Mucosa of rectum (tissue), 2 donors: ENCODE results near the gene ATRIP.

ENCODE experiments used
- H3K27ac ChIP-seq, 2 donors: one replicate each; pipeline ENCODE4 v1.7.0; 2013; ENCODE audit warnings: inconsistent platforms in 2 of 2, low read depth in 2 of 2, low read length in 2 of 2
- H3K27me3 ChIP-seq, 2 donors: one replicate each; pipeline ENCODE4 v1.7.0; 2013; ENCODE audit warnings: low read length in 2 of 2; ENCODE audit not compliant: control insufficient read depth in 2 of 2, insufficient read depth in 2 of 2
- H3K36me3 ChIP-seq, 2 donors: one replicate each; pipeline ENCODE4 v1.7.0; 2013; ENCODE audit warnings: low read length in 2 of 2; ENCODE audit not compliant: control insufficient read depth in 2 of 2, insufficient read depth in 2 of 2
- H3K4me1 ChIP-seq, 2 donors: one replicate each; pipeline ENCODE4 v1.7.0; 2013; ENCODE audit warnings: low read length in 2 of 2, mild to moderate bottlenecking in 1 of 2; ENCODE audit not compliant: control insufficient read depth in 2 of 2, insufficient read depth in 2 of 2
- H3K4me3 ChIP-seq, 2 donors: one replicate each; pipeline ENCODE4 v1.7.0; 2013; ENCODE audit warnings: low read length in 2 of 2
- H3K9ac ChIP-seq, 2 donors: one replicate each; pipeline ENCODE4 v1.7.0; 2013; ENCODE audit warnings: low read length in 2 of 2, low read depth in 1 of 2, mild to moderate bottlenecking in 1 of 2
- H3K9me3 ChIP-seq, 2 donors: one replicate each; pipeline ENCODE4 v1.7.0; 2013; ENCODE audit warnings: low read length in 2 of 2; ENCODE audit not compliant: control insufficient read depth in 2 of 2
- donor health status: healthy.
- donor health status: Normal muscosa, but diverticular disease.

ATRIP gene

DNA sequence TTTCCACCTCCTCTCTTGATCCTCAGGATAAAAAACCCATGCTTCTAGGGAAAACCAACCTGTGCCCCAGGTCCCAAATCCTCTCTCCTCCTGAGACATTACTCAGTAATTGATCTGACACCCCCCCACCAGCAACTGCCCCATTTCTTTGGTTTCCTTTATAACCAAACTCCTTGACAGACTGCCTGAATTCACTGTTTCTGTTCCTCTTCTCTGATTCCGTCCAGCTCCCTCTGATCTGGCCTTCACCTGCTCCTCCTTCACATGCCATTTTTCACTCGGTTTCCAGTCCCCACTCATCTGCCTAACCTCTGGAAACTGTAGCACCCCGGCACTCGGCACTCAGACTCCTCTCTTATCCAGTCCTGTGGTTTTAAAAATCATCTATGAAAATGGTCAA, 8.7 kb upstream of the ATRIP start:
- H3K36me3 ChIP-seq = peaks cover 2 to 9% of the 10 kb centered on the region in 2 donors
- H3K9me3 ChIP-seq = no peaks in the 10 kb centered on the region
- H3K9ac ChIP-seq = no peak overlapping the region
- H3K27ac ChIP-seq = no peak overlapping the region
- no peaks in the 10 kb centered on the region for H3K27me3 ChIP-seq
- peaks cover 37 to 41% of the 10 kb centered on the region in 2 donors for H3K4me1 ChIP-seq
- no peak overlapping the region for H3K4me3 ChIP-seq

DNA sequence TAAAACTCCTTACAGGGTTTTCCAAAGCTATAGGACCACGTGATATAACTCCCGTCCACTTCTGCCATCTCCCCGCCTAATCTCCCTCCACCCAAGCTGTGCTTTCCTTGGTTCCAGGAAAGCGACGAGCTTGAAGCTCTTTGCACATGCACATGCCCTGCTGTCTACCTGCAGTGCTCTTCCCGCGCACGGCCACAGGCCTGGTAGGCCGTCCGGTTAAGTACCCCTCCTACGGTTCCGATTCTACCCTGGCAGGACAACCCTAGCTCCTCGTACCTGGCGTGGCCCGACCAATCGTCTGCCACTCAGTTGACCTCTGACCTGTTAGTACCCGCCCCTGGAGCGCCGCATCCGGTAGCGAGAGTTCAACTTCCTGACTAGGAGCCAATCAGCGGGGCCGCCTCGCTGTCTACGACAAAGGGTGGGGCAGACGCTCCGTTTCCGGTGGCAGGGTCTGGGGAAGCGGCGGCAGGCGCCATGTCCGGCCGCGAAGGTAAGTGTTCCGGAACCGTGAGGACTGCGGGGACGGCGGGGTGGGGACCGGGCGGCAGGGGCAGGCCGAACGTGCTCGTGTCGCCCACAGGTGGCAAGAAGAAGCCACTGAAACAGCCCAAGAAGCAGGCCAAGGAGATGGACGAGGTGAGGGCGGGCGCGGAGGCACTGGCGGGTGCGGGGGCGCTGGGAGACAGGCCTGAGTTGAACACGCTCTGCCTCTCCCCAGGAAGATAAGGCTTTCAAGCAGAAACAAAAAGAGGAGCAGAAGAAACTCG, 6.5 kb upstream of the ATRIP start, which contains the start of the genes CCDC51 and TMA7:
CCDC51 (minus strand) TSS at position 300 of the 770 bp plus-strand sequence. CDS start 4,991 bp downstream, outside the sequence.
TMA7 (plus strand) TSS at position 438 of the 770 bp plus-strand sequence; CDS start at position 478, 40 bp downstream.
- Histone ChIP-seq H3K9me3 (no peaks in the 10 kb centered on the region), H3K27me3 (no peaks in the 10 kb centered on the region), H3K4me3 (peak within 1 kb of the TSS; percentile 80 to 98), H3K4me1 (peaks cover 17 to 20% of the 10 kb centered on the region in 2 donors), H3K27ac (peak within 1 kb of the TSS; percentile 94 to 96), H3K36me3 (peaks cover 5 to 19% of the 10 kb centered on the region in 2 donors), H3K9ac (peak within 1 kb of the TSS; percentile 88 to 92)

DNA sequence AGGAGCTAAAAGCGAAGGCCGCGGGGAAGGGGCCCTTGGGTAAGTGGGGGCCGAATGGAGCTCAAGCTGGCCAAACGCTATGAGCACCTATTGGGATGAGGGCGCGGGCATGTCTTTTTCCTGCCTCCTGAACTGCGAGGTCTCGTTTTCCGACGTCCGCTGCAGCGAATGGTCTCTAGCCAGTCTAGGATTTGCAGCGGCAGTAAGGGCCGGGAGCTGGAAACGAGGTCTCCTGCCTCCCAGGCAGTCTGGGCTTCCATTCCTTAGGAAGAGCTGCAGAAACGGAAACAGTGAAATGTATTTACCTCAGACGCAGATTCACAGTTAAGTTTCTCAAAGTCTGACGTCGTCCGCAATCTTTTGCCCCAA, 6.0 kb upstream of the ATRIP start:
- Histone ChIP-seq H3K4me3 (peak overlapping the region; percentile 80 to 98), H3K27ac (peak overlapping the region; percentile 94 to 96), H3K36me3 (peaks cover 5 to 19% of the 10 kb centered on the region in 2 donors), H3K9ac (peak overlapping the region; percentile 88 to 92), H3K9me3 (no peaks in the 10 kb centered on the region), H3K27me3 (no peaks in the 10 kb centered on the region), H3K4me1 (peaks cover 13 to 16% of the 10 kb centered on the region in 2 donors)

- Histone ChIP-seq H3K27me3 (no peaks in the 10 kb centered on the region), H3K4me3 (no peak overlapping the region), H3K9ac (no peak overlapping the region), H3K4me1 (peaks cover 19 to 21% of the 10 kb centered on the region in 2 donors), H3K9me3 (no peaks in the 10 kb centered on the region), H3K36me3 (peaks cover 5 to 19% of the 10 kb centered on the region in 2 donors), H3K27ac (no peak overlapping the region)
Observed at GRCh38 chr3:48441940-48442339, 4.6 kb upstream of the ATRIP start.

DNA sequence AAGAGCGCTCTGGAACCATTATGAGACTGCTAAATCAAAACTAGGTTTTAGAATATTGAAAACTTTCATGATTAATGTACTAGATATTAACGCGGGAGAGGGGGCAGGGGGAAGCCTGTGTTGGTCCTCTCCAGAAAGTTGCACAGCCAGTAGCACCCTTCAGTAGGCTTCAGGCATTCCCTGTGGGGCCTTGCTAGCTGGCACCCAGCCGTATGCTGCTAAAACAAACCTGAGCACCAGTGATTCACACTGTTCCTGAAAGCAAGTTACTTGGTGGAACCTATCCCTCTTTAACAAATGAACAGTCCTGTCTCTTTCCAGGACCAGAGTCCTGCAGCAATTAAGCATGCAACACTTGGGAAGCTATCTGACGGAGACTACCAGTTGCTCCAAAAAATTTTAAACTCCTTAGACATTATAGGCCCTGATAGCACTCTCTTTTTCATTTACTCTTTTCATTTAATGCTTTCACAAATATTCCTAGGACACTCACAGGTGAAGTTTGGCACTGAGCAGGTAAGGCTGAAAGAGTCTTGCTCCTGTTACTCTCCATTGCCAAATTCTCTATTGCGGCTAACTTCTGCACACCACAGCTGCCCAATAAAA, 1.2 kb upstream of the ATRIP start:
- H3K9ac ChIP-seq = no peak overlapping the region
- peaks cover 5 to 19% of the 10 kb centered on the region in 2 donors for H3K36me3 ChIP-seq
- peak overlapping the region in 1 of 2 donors; percentile 91 for H3K27ac ChIP-seq
- no peaks in the 10 kb centered on the region for H3K27me3 ChIP-seq
- no peaks in the 10 kb centered on the region for H3K9me3 ChIP-seq
- H3K4me3 ChIP-seq = peak overlapping the region in 1 of 2 donors; percentile 96
- peaks cover 23% of the 10 kb centered on the region in 2 donors for H3K4me1 ChIP-seq

DNA sequence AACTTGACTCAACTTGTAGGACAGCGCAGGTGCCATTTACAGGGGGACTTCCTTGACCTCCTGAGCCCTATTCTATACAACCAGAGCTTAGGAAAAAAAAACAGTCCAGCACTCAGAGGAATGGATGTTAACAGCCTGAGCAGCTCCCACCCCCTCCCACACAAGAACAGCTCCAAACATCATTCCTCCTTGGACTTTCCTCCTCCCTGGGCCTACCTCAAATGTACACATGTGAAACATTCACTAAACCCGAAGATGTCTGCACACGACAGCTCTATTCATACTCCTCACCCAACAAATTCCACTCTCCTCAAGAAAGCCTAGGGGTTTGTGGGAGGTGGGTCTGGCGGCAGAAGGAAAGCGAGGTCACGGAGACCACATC, 503 bp upstream of the ATRIP start:
- Histone ChIP-seq H3K4me1 (peaks cover 23% of the 10 kb centered on the region in 2 donors), H3K9me3 (no peaks in the 10 kb centered on the region), H3K9ac (peak overlapping the region; percentile 89 to 95), H3K27ac (peak overlapping the region; percentile 85 to 91), H3K27me3 (no peaks in the 10 kb centered on the region), H3K4me3 (peak overlapping the region; percentile 87 to 96), H3K36me3 (peaks cover 5 to 19% of the 10 kb centered on the region in 2 donors)

GRCh38 chr3:48451270-48451669, 4.7 kb downstream of the ATRIP start:
- Histone ChIP-seq H3K27me3 (no peaks in the 10 kb centered on the region), H3K4me3 (no peak overlapping the region), H3K9me3 (no peaks in the 10 kb centered on the region), H3K36me3 (peaks cover 8 to 12% of the 10 kb centered on the region in 2 donors), H3K9ac (no peak overlapping the region), H3K27ac (no peak overlapping the region), H3K4me1 (peaks cover 8 to 10% of the 10 kb centered on the region in 2 donors)

GRCh38 chr3:48456456-48456855, 9.9 kb downstream of the ATRIP start:
- Histone ChIP-seq H3K27me3 (no peaks in the 10 kb centered on the region), H3K9me3 (no peaks in the 10 kb centered on the region), H3K36me3 (peaks cover 35 to 48% of the 10 kb centered on the region in 2 donors), H3K4me1 (no peaks in the 10 kb centered on the region), H3K9ac (no peak overlapping the region), H3K27ac (no peak overlapping the region), H3K4me3 (no peak overlapping the region)

DNA sequence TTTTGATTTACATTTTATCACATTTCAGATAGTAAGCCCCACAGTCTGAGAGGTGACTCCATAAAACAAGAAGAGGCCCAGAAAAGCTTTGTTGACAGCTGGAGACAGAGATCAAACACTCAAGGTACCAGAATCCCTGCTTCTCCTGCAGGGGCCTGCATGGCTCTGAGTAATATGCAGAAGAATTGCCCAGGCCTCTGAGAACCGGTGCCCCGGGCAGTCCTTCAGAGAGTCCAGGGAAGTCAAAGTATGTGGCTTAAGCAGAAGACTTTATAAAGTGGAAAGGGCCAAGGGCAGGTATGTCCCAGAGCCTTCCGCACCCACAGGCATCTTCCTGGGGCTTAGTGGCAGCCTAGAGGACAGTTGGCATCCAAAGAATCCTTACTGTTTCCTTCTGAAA, 12.8 kb downstream of the ATRIP start:
- H3K4me3 ChIP-seq = no peak overlapping the region
- no peaks in the 10 kb centered on the region for H3K27me3 ChIP-seq
- H3K27ac ChIP-seq = no peak overlapping the region
- H3K36me3 ChIP-seq = peaks cover 27 to 49% of the 10 kb centered on the region in 2 donors
- H3K9ac ChIP-seq = no peak overlapping the region
- H3K9me3 ChIP-seq = no peaks in the 10 kb centered on the region
- no peaks in the 10 kb centered on the region for H3K4me1 ChIP-seq
